Choroid plexus epithelial cell (primary cell): Measurements from ENCODE around the gene PACSIN2.

Experiments
- DNase-seq: peaks from one replicate; pipeline ENCODE4 v3.0.0-alpha.2; 2010; ENCODE audit warnings: low read depth
- H3K4me3 ChIP-seq: 2 replicates; pipeline ENCODE4 v1.5.1; 2011; ENCODE audit warnings: low read depth, mild to moderate bottlenecking, control low read depth, low read length, moderate library complexity
- TF ChIP-seq, protein P1 (sequence below): conservative IDR thresholded peaks from 2 replicates; pipeline ENCODE4 v1.5.1; 2011; ENCODE audit warnings: low read depth, mild to moderate bottlenecking, control low read depth, inconsistent platforms, low read length, moderate library complexity

PACSIN2 gene

DNA sequence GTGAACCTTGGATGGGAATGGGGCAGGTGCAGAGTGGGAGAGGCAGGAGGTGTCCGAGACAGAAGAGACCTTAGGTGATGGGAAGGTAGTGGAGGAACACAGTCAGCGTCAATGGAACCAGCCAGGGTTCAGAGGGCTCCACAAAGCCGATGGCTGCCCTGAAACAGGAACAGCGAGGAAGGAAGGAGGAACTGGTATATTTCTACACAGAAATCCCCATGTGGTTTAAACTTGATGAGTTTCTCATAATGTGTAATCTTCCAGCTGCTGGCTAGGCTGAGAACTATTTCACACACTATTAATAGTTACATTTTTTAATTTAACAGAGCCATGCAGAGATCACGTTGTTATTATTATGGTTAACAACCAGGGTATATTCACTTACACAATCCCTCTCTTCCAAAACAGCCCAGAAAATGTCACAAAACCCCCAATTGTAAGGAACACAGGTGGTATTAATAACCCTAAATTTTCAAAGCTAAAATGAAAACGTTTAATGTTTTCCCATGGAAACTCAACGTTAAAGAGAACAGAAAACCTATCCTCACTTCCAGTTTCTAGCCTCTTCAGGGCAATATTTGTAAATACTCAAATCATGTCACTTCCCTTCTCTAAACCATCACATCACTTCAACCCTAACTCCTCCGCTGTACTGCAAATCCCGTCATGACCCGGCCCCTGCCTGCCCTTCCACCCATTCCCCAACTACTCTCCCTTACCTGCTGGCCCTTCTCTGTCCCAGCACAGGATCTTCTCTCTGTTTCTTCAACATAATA, 83.3 kb downstream of the PACSIN2 start:
- no peak overlapping the region for H3K4me3 ChIP-seq
- TF ChIP-seq, protein P1, sequence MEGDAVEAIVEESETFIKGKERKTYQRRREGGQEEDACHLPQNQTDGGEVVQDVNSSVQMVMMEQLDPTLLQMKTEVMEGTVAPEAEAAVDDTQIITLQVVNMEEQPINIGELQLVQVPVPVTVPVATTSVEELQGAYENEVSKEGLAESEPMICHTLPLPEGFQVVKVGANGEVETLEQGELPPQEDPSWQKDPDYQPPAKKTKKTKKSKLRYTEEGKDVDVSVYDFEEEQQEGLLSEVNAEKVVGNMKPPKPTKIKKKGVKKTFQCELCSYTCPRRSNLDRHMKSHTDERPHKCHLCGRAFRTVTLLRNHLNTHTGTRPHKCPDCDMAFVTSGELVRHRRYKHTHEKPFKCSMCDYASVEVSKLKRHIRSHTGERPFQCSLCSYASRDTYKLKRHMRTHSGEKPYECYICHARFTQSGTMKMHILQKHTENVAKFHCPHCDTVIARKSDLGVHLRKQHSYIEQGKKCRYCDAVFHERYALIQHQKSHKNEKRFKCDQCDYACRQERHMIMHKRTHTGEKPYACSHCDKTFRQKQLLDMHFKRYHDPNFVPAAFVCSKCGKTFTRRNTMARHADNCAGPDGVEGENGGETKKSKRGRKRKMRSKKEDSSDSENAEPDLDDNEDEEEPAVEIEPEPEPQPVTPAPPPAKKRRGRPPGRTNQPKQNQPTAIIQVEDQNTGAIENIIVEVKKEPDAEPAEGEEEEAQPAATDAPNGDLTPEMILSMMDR: no peak
- DNase-seq: peak; percentile 68

DNA sequence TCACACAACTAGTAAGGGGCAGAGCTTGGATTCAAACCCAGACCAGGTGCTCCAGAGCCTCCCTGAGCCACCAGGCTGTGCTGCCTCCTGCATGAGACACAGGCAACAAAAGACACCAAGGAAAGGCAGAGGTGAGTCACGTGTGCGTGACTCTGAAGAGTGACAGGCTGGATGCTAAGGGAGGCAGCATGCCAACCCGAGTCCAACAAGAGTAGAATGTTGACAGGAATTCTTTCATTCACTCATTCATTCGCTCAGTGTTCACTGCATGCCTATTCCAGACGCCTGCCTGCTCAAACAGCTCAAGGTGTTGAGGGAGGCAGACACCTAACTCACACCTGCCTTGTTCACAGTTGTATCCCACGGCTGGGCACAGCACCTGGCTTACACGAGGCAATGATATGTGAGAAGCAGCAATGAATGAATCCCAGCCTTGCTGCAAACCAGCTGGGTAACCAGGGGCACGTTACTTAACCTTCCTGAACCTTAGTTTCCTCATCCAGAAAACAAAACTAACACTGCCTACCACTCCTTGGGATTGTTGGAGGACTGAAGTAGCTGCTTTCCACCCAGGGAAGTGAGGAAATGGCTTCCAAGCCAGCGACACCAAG, 84.0 kb downstream of the PACSIN2 start:
- TF ChIP-seq, protein P1: peak; percentile 27
- no peak for DNase-seq
- no peak overlapping the region for H3K4me3 ChIP-seq

DNA sequence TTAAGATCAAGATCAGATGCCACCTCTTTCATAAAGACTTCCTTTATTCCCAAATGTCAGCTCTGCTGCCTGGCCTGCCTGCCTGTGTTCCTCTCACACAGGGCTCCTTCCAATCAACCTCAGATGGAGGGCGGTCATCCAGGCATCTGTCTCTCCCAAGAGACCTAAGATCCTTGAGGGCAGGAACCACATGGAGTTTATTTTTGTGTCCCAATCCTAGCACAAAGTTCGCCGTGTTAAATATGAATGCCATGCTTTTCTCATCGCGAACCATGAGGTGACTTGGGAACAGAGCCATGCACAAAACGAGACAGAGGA, 85.2 kb downstream of the PACSIN2 start:
- no peak overlapping the region for H3K4me3 ChIP-seq
- TF ChIP-seq, protein P1: no peak
- DNase-seq: no peak

DNA sequence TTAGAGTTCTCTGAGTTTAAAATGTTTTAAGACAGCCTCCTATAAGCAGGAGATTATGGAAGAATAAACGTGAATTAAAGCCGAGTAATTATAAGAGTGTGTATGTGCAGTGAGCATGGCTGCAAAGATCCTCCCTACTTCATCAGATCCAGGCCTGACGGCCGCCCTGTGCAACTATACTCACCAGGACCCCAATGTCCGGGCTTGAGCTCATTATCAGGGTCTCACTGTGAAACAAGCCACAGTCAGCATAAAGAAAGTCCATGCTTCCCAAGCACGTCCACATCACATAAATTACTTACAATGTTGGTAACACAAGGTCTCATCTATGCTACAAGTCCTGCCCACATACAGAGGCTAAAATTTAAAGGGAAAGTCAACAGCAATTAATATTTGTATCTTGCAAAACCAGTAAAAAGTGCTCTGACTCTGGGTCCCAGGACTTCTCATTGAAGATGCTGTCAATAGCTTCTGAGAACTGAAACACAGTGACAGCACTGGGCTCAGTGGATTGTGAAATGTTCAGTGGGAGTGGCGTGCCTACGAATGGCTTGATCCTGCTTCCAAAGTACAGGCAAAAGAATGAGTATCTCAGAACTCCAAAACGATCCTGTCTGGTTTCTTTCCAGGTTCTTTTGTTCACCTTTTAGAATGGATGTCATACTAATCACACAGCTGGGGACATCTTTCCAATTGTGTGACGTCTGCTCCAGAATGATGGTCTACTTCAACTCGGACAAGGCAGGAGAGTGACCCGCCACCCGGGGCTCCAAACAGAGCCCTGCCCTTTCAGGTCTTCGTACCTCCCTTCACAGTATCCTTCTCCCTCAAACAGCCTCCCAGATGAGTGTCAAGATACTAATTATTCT, 85.7 kb downstream of the PACSIN2 start:
- no peak overlapping the region for H3K4me3 ChIP-seq
- no peak for DNase-seq
- TF ChIP-seq, protein P1: no peak

DNA sequence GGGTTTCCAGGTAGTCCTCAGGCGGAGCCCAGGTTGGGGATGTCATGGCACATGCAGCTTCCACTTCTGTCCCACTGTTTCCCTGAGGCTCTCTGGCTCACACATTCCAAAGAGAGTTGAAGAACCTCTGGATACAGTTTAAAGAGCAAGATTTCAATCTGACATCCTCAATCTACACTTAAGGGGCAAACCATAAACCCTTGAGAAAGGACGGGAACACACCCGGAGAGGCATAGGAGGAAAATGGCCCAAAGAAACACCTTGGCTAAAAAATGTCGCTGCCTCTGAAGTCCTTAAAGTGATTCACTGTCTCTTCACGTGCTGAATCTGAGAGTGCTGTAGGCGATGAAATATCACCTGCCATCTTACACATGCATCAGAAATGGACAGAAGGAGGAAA, 87.0 kb downstream of the PACSIN2 start:
- no peak for DNase-seq
- TF ChIP-seq, protein P1: no peak
- H3K4me3 ChIP-seq: no peak overlapping the region

DNA sequence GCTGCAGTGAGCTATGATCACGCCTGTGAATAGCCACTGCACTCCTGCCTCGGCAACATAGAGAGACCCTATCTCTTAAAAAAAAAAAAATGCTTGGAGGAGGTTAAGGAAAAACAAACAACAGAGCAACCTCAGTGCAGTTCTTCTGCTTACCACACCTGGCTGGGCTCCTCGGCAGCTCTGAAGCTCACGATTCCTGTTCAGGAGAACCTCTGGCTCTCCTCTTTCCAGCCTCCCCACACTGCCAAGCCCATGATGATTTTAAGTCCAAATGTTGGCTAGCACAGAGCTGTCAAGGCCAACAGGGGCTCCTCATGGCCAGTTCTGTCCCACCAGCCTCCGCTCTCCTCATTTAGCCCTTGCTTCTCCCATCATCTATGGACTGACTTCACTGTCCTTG, 88.2 kb downstream of the PACSIN2 start:
- TF ChIP-seq, protein P1: no peak
- no peak for DNase-seq

More for the DNA sequence above, 88.2 kb downstream of the PACSIN2 start:
- H3K4me3 ChIP-seq: no peak overlapping the region
